Keratinocyte (primary cell): ENCODE measurements around the gene REL. TPM values are rescaled to one million over a fixed set of nuclear protein-coding genes. Genes with fewer than 3 reads are reported as not detected.

Source experiments
- DNase-seq: peaks from one replicate; pipeline ENCODE4 v3.0.0-alpha.2; 2011; ENCODE audit warnings: low read depth, missing footprints, low spot score
- FAIRE-seq: peaks from 2 replicates; lab custom pipeline; 2011; peaks lifted over from hg19 to GRCh38; lab: Jason Lieb, UNC
- H2AFZ ChIP-seq: 2 replicates; pipeline ENCODE4 v1.6.0; 2012; ENCODE audit warnings: low read length, control low read depth, inconsistent platforms; ENCODE audit not compliant: control insufficient read depth
- H3K27ac ChIP-seq: 2 replicates; pipeline ENCODE4 v1.5.1; 2011; ENCODE audit warnings: low read length; ENCODE audit not compliant: control insufficient read depth, insufficient read depth
- H3K27me3 ChIP-seq: 3 replicates; pipeline ENCODE4 v1.6.0; 2011; ENCODE audit warnings: low read length; ENCODE audit not compliant: control insufficient read depth, insufficient read depth; ENCODE audit errors: extremely low read depth
- H3K36me3 ChIP-seq, 2 experiments: 2 replicates in 1 of 2; 3 replicates in 1 of 2; pipeline ENCODE4 v1.5.1; 2011; ENCODE audit warnings: low read length in 2 of 2, mild to moderate bottlenecking in 1 of 2; ENCODE audit not compliant: control insufficient read depth in 2 of 2, insufficient read depth in 2 of 2; ENCODE audit errors: extremely low read depth in 1 of 2
- H3K4me1 ChIP-seq: 3 replicates; pipeline ENCODE4 v1.5.1; 2011; ENCODE audit warnings: low read length; ENCODE audit not compliant: control insufficient read depth, insufficient read depth; ENCODE audit errors: extremely low read depth
- H3K4me2 ChIP-seq: 3 replicates; pipeline ENCODE4 v1.6.0; 2011; ENCODE audit warnings: low read depth, low read length; ENCODE audit not compliant: control insufficient read depth, insufficient read depth; ENCODE audit errors: extremely low read depth
- H3K4me3 ChIP-seq, 3 experiments: fragments of 200-600 bp in 1 of 3; sonication (generic) in 1 of 3; 2 replicates in 2 of 3; 3 replicates in 1 of 3; pipeline ENCODE4 v1.5.1; 2011 to 2016; ENCODE audit warnings: low read length in 3 of 3, mild to moderate bottlenecking in 3 of 3, control low read depth in 2 of 3, inconsistent platforms in 1 of 3, low read depth in 1 of 3, mixed read lengths in 1 of 3, mixed run types in 1 of 3, moderate library complexity in 1 of 3; ENCODE audit not compliant: control insufficient read depth in 2 of 3, insufficient read depth in 2 of 3; ENCODE audit errors: extremely low read depth in 1 of 3
- H3K79me2 ChIP-seq: 2 replicates; pipeline ENCODE4 v1.6.0; 2012; ENCODE audit warnings: low read length; ENCODE audit not compliant: control insufficient read depth, insufficient read depth
- H3K9ac ChIP-seq: 3 replicates; pipeline ENCODE4 v1.6.0; 2011; ENCODE audit warnings: low read length; ENCODE audit not compliant: control insufficient read depth, insufficient read depth; ENCODE audit errors: extremely low read depth
- H3K9me1 ChIP-seq: 3 replicates; pipeline ENCODE4 v1.6.0; 2011; ENCODE audit warnings: low read length; ENCODE audit not compliant: control insufficient read depth, insufficient read depth; ENCODE audit errors: extremely low read depth
- H3K9me3 ChIP-seq: 2 replicates; pipeline ENCODE4 v1.5.1; 2012; ENCODE audit warnings: low read depth, low read length; ENCODE audit not compliant: control insufficient read depth
- H4K20me1 ChIP-seq: 3 replicates; pipeline ENCODE4 v1.6.0; 2011; ENCODE audit warnings: low read length; ENCODE audit not compliant: control insufficient read depth, insufficient read depth; ENCODE audit errors: extremely low read depth
- EZH2 ChIP-seq: IDR thresholded peaks from one replicate; pipeline ENCODE4 v1.6.1; 2012; ENCODE audit warnings: inconsistent platforms, mild to moderate bottlenecking, low read length, moderate library complexity
- dilution Hi-C: fragments of 300-500 bp; cut with MboI; formaldehyde crosslinking; loops from one replicate; pipeline ENCODE4 v1.7.0; 2020; ENCODE audit warnings: low sequenced_read_pairs; ENCODE audit not compliant: extremely low pct_ligation_motif_present
- polyA plus RNA-seq, 5 experiments: library from polyadenylated mRNA; depleted of rRNA in 3 of 5; stranded (reverse) in 3 of 5; stranded (forward) in 1 of 5; unstranded in 1 of 5; fragments of >200 nt; gene quantifications; 1 replicate in 1 of 5; 2 replicates in 3 of 5; 3 replicates in 1 of 5; pipeline versions ENCODE4 v1.2.1 to v1.2.3, GENCODE V29; 2011 to 2012; ENCODE audit warnings: missing spikeins in 2 of 5, low read depth in 1 of 5, low replicate concordance in 1 of 5
- TF ChIP-seq, protein P1 (sequence below), 3 experiments: IDR thresholded peaks in 1 of 3; conservative IDR thresholded peaks in 1 of 3; optimal IDR thresholded peaks in 1 of 3; 2 replicates in 2 of 3; 3 replicates in 1 of 3; pipeline versions ENCODE3 to v1.5.1; 2011; ENCODE audit warnings: low read length in 3 of 3, mild to moderate bottlenecking in 3 of 3, moderate library complexity in 2 of 3, control low read depth in 1 of 3, inconsistent platforms in 1 of 3; ENCODE audit not compliant: insufficient read depth in 2 of 3; ENCODE audit errors: extremely low read depth in 1 of 3

REL gene
- polyA plus RNA-seq, 1 donor (not counting 4 experiments of a cell fraction or from before 2014, with no cell fraction given): 9.0 TPM

- no peak for FAIRE-seq
- H3K79me2 ChIP-seq: no peaks in the 10 kb centered on the region
- no peak for TF ChIP-seq EZH2
- TF ChIP-seq, protein P1, sequence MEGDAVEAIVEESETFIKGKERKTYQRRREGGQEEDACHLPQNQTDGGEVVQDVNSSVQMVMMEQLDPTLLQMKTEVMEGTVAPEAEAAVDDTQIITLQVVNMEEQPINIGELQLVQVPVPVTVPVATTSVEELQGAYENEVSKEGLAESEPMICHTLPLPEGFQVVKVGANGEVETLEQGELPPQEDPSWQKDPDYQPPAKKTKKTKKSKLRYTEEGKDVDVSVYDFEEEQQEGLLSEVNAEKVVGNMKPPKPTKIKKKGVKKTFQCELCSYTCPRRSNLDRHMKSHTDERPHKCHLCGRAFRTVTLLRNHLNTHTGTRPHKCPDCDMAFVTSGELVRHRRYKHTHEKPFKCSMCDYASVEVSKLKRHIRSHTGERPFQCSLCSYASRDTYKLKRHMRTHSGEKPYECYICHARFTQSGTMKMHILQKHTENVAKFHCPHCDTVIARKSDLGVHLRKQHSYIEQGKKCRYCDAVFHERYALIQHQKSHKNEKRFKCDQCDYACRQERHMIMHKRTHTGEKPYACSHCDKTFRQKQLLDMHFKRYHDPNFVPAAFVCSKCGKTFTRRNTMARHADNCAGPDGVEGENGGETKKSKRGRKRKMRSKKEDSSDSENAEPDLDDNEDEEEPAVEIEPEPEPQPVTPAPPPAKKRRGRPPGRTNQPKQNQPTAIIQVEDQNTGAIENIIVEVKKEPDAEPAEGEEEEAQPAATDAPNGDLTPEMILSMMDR (optimal IDR thresholded peaks at IDR 0.05 in 1 of 3, IDR thresholded peaks at IDR 0.05 in 1 of 3, conservative IDR thresholded peaks at IDR 0.05 in 1 of 3; ENCODE audit: extremely low read depth in 1 of 3, insufficient read depth in 2 of 3, low read length in 3 of 3): no peak
- no peak overlapping the region for H3K27ac ChIP-seq
- no peaks in the 10 kb centered on the region for H3K27me3 ChIP-seq
- no peak for DNase-seq
- H3K36me3 ChIP-seq: peaks cover 0 to 3% of the 10 kb centered on the region in 2 experiments
- dilution Hi-C loops: no loop called here
- no peaks in the 10 kb centered on the region for H3K4me1 ChIP-seq
- H2AFZ ChIP-seq: no peak overlapping the region
- H3K9ac ChIP-seq: no peak overlapping the region
- H3K9me1 ChIP-seq: no peaks in the 10 kb centered on the region
- H3K4me2 ChIP-seq: no peak overlapping the region
- no peaks in the 10 kb centered on the region for H3K9me3 ChIP-seq
- no peaks in the 10 kb centered on the region for H4K20me1 ChIP-seq
- no peak overlapping the region for H3K4me3 ChIP-seq
Observed at GRCh38 chr2:60939622-60940021, 58.2 kb downstream of the REL start.

DNA sequence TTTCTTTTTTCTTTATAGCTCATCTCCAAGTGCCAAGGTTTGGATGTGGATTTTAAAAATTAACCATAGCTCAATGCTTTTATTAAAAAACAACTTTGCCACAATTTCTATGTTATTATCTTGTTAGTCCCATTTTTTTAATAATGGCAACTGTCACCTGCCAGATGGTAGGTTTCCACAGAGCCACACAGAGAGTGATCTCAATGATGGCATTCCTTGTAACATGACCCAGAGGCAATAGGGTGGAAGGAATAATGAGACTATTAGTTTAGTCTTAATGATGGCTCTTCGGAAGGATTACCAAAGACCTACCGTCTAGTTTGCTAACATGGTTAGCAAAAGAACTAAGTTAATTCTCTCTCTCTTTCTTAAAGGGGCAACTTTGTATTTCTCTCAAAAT, 64.0 kb downstream of the REL start:
- TF ChIP-seq, protein P1 (optimal IDR thresholded peaks at IDR 0.05 in 1 of 3, IDR thresholded peaks at IDR 0.05 in 1 of 3, conservative IDR thresholded peaks at IDR 0.05 in 1 of 3; ENCODE audit: extremely low read depth in 1 of 3, insufficient read depth in 2 of 3, low read length in 3 of 3): no peak
- TF ChIP-seq EZH2: no peak
- peaks cover 24% of the 10 kb centered on the region for H3K4me1 ChIP-seq
- no peak for FAIRE-seq
- dilution Hi-C loops: no loop called here
- no peak overlapping the region for H2AFZ ChIP-seq
- no peak overlapping the region for H3K4me2 ChIP-seq
- H3K79me2 ChIP-seq: no peaks in the 10 kb centered on the region
- no peaks in the 10 kb centered on the region for H3K27me3 ChIP-seq
- no peak overlapping the region for H3K9ac ChIP-seq
- H3K9me3 ChIP-seq: no peaks in the 10 kb centered on the region
- H3K9me1 ChIP-seq: no peaks in the 10 kb centered on the region
- no peak overlapping the region for H3K27ac ChIP-seq
- no peaks in the 10 kb centered on the region for H3K36me3 ChIP-seq
- H4K20me1 ChIP-seq: no peaks in the 10 kb centered on the region
- no peak overlapping the region for H3K4me3 ChIP-seq
- no peak for DNase-seq
